ENCODE results near the gene NPAS1. TPM values are rescaled to one million over a fixed set of nuclear protein-coding genes. Genes with fewer than 3 reads are reported as not detected.

The NPAS1 gene
- total RNA-seq, 2 experiments from 2014 or later, result 1.1 to 2.1 TPM

DNA sequence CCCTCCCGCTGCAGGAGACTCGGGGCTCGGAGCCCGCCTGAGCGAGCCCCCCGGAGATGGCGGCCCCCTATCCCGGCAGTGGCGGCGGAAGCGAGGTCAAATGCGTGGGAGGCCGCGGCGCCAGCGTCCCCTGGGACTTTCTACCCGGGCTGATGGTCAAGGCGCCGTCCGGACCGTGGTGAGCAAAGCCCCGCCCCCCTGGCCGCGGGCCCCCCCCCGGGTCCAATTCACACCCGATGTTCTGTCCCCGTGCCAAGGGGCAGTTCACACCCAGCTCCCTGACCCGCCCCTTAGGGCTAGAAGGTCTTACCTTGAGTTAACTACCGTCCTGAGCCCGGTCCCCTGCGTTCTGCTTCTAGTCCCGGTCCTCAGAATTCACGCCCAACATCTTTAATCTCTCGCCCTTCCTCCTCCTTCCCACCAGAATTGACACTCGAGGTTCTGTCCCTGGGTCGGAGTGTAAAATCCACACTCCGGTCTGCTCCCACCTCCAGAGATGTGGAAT is 1.4 kb downstream of the NPAS1 start:
- intact Hi-C loops (cut with DNase I, micrococcal nuclease), result no loop called here
- H3K36me3 ChIP-seq (ENCODE audit: insufficient read depth, low read length), result no peaks in the 10 kb centered on the region
- H3K36me3 Mint-ChIP-seq (ENCODE audit: low read depth), result no peaks in the 10 kb centered on the region
- H3K4me1 Mint-ChIP-seq (ENCODE audit: low read depth), result peaks cover 10% of the 10 kb centered on the region
- peaks cover 46 to 55% of the 10 kb centered on the region in 2 experiments for H3K27me3 ChIP-seq (ENCODE audit: control insufficient read depth in 1 of 2, insufficient read depth in 2 of 2, low read length in 2 of 2)
- TF ChIP-seq, protein P1, sequence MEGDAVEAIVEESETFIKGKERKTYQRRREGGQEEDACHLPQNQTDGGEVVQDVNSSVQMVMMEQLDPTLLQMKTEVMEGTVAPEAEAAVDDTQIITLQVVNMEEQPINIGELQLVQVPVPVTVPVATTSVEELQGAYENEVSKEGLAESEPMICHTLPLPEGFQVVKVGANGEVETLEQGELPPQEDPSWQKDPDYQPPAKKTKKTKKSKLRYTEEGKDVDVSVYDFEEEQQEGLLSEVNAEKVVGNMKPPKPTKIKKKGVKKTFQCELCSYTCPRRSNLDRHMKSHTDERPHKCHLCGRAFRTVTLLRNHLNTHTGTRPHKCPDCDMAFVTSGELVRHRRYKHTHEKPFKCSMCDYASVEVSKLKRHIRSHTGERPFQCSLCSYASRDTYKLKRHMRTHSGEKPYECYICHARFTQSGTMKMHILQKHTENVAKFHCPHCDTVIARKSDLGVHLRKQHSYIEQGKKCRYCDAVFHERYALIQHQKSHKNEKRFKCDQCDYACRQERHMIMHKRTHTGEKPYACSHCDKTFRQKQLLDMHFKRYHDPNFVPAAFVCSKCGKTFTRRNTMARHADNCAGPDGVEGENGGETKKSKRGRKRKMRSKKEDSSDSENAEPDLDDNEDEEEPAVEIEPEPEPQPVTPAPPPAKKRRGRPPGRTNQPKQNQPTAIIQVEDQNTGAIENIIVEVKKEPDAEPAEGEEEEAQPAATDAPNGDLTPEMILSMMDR (IDR thresholded peaks at IDR 0.05), result no peak
- no peak overlapping the region for H3K27ac ChIP-seq (ENCODE audit: low read depth in 1 of 2, low read length in 2 of 2)
- no peaks in the 10 kb centered on the region for H3K9me3 ChIP-seq (ENCODE audit: control insufficient read depth in 1 of 2, insufficient read depth in 1 of 2, low read length in 2 of 2)
- no peak overlapping the region for H3K27ac Mint-ChIP-seq
- H3K4me1 ChIP-seq (ENCODE audit: insufficient read depth, low read length), result peaks cover 39% of the 10 kb centered on the region
- H3K27me3 Mint-ChIP-seq, result peaks cover 63% of the 10 kb centered on the region
- H3K4me3 ChIP-seq (ENCODE audit: low read length), result no peak overlapping the region
- ATAC-seq (ENCODE audit: poor library complexity) (no peak), DNase-seq (peak in 1 of 14 experiments; percentile 35)
- H3K9me3 Mint-ChIP-seq, result no peaks in the 10 kb centered on the region
- H3K4me3 Mint-ChIP-seq, result no peak overlapping the region
- CTCF ChIA-PET, result no interaction called here
- POLR2A ChIA-PET, result no interaction called here

DNA sequence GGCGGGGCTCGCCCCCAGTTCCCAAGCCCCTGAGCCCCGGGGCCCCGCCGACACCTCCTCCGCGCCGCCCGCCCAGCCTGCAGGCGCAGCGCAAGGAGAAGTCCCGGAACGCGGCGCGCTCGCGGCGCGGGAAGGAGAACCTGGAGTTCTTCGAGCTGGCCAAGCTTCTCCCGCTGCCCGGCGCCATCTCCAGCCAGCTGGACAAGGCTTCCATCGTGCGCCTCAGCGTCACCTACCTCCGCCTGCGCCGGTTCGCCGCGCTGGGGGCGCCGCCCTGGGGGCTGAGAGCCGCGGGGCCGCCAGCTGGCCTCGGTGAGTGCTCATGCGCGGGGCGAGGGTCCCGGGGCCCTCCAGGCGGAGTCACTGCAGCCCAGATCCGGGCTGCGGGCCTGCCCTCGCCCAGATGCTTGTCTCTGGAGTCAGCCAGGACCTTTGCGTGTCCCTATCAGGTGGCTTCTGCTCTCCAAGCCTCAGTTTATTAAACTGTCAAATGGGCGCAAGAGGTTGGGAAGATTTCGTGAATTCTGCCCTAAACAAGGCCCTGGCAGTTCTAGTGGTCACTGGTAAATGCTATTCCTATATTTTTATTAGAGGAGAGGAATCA is 2.0 kb downstream of the NPAS1 start:
- H3K9me3 ChIP-seq (ENCODE audit: control insufficient read depth in 1 of 2, insufficient read depth in 1 of 2, low read length in 2 of 2), result no peaks in the 10 kb centered on the region
- H3K27me3 ChIP-seq (ENCODE audit: control insufficient read depth in 1 of 2, insufficient read depth in 2 of 2, low read length in 2 of 2), result peaks cover 51 to 60% of the 10 kb centered on the region in 2 experiments
- peaks cover 39% of the 10 kb centered on the region for H3K4me1 ChIP-seq (ENCODE audit: insufficient read depth, low read length)
- no peak overlapping the region for H3K4me3 Mint-ChIP-seq
- intact Hi-C loops (cut with DNase I, micrococcal nuclease), result no loop called here
- no peak overlapping the region for H3K27ac ChIP-seq (ENCODE audit: low read depth in 1 of 2, low read length in 2 of 2)
- H3K4me3 ChIP-seq (ENCODE audit: low read length), result no peak overlapping the region
- ChIA-PET POLR2A (interaction anchor here (2.0 kb wide), 1 partner anchor 9 kb away, joined by 5 read pairs; no protein-coding TSS in a partner anchor), CTCF (interaction anchor here (1.3 kb wide), 1 partner anchor 9 kb away, joined by 7 read pairs; no protein-coding TSS in a partner anchor)
- no peaks in the 10 kb centered on the region for H3K36me3 Mint-ChIP-seq (ENCODE audit: low read depth)
- no peaks in the 10 kb centered on the region for H3K9me3 Mint-ChIP-seq
- H3K4me1 Mint-ChIP-seq (ENCODE audit: low read depth), result peaks cover 10% of the 10 kb centered on the region
- ATAC-seq (ENCODE audit: poor library complexity) (no peak), DNase-seq (no peak)
- TF ChIP-seq, protein P1 (IDR thresholded peaks at IDR 0.05), result no peak
- no peak overlapping the region for H3K27ac Mint-ChIP-seq
- no peaks in the 10 kb centered on the region for H3K36me3 ChIP-seq (ENCODE audit: insufficient read depth, low read length)
- peaks cover 69% of the 10 kb centered on the region for H3K27me3 Mint-ChIP-seq

DNA sequence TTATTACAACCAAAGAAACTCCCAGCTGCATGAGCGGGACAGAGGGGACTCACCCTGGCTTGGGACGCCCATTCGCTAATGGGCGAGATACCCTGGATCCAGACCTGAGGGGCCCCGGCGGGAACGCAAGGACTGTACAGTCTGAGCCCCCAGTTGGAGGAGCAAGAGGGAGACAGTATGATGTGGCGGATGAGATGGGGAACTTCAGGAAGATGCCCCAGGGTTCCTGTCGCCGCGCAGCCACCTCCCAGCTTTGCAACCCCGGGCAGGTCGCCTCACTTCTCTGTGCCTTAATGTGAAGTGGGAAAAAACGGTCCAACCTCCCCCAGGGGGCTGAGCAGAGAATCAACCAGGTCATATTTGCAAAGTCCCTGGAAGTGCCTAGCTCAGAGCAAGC is 2.5 kb downstream of the NPAS1 start:
- no peaks in the 10 kb centered on the region for H3K9me3 ChIP-seq (ENCODE audit: control insufficient read depth in 1 of 2, insufficient read depth in 1 of 2, low read length in 2 of 2)
- POLR2A ChIA-PET, result interaction anchor here (2.0 kb wide), 1 partner anchor 9 kb away, joined by 5 read pairs; no protein-coding TSS in a partner anchor
- no peak for ATAC-seq (ENCODE audit: poor library complexity)
- H3K4me3 Mint-ChIP-seq, result no peak overlapping the region
- H3K4me1 ChIP-seq (ENCODE audit: insufficient read depth, low read length), result peaks cover 39% of the 10 kb centered on the region
- CTCF ChIA-PET, result interaction anchor here (1.3 kb wide), 1 partner anchor 9 kb away, joined by 7 read pairs; no protein-coding TSS in a partner anchor
- H3K27ac Mint-ChIP-seq, result no peak overlapping the region
- peaks cover 10% of the 10 kb centered on the region for H3K4me1 Mint-ChIP-seq (ENCODE audit: low read depth)
- H3K27ac ChIP-seq (ENCODE audit: low read depth in 1 of 2, low read length in 2 of 2), result no peak overlapping the region
- H3K4me3 ChIP-seq (ENCODE audit: low read length), result no peak overlapping the region
- no peaks in the 10 kb centered on the region for H3K36me3 Mint-ChIP-seq (ENCODE audit: low read depth)
- no peaks in the 10 kb centered on the region for H3K36me3 ChIP-seq (ENCODE audit: insufficient read depth, low read length)
- TF ChIP-seq, protein P1 (IDR thresholded peaks at IDR 0.05), result no peak
- H3K9me3 Mint-ChIP-seq, result no peaks in the 10 kb centered on the region
- DNase-seq, result no peak
- peaks cover 53 to 60% of the 10 kb centered on the region in 2 experiments for H3K27me3 ChIP-seq (ENCODE audit: control insufficient read depth in 1 of 2, insufficient read depth in 2 of 2, low read length in 2 of 2)
- H3K27me3 Mint-ChIP-seq, result peaks cover 73% of the 10 kb centered on the region
- intact Hi-C loops (cut with DNase I, micrococcal nuclease), result no loop called here

All from CD4-positive, alpha-beta T cell (primary cell).